Smooth muscle cell of the coronary artery (primary cell): ENCODE measurements around the gene TTC6. TPM values are rescaled to one million over a fixed set of nuclear protein-coding genes. Genes with fewer than 3 reads are reported as not detected.

ENCODE experiments used
- total RNA-seq: library from RNA; depleted of rRNA; stranded (reverse); fragments of >200 nt; gene quantifications from 2 replicates; pipeline ENCODE4 v1.2.3, GENCODE V29; 2014; ENCODE audit warnings: low replicate concordance

Gene TTC6, protein sequence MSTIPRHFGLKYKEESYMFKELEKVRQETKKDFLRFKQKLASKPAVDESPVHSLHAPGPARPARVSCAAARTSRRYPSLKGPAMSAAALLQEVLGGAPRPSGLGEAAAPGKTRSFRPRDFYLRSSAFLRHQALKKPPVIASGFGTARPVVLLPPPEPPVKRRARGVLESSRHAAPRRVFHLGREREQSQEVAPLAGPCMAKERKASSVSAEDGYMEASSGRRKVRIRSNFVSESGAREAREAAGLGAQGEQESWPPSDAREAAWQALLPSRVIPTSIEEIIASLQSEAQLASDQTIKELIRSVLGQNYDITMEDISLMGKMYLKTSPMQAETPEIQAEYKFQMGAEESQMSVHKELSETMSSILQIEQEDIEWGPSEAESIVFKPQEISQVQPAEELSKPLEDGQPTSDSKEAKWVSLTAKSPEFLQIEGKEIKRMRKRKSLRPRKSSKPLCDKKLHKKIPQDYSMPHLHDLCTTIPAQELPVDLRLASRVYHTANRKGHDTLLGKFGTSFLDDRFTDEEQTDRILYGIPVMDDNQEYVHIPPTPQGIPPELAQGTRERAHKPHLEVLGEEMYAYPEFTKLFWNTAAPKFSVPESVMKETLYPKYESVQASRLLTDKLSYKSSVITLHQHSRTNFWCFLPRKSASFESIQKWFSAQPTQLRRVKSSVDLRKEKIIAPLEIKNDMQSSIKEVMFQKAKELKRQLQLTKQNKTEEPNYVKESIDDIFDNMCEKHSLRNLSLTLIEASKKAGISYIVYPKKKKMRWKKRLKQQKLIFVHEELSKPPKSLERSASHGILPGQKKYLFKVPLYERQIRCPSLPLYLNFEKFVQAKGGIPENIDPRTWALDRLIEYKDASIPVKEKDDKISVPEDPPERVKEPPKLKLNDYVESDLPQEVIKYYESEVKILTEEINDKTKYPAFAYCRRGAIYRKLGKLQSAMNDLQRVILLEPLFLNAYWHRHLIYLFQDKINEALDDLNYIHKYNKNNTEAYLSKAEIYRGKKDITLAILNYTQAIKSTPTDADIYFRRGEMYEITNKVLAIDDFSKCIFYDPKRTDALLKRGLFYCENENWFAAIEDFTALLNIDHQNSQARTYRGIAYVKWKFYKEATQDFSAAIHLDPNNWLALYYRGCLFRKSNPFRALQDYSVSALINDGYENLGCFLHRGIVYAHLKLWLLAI (N-terminal part only)
- total RNA-seq, result not detected in 2 replicates

DNA sequence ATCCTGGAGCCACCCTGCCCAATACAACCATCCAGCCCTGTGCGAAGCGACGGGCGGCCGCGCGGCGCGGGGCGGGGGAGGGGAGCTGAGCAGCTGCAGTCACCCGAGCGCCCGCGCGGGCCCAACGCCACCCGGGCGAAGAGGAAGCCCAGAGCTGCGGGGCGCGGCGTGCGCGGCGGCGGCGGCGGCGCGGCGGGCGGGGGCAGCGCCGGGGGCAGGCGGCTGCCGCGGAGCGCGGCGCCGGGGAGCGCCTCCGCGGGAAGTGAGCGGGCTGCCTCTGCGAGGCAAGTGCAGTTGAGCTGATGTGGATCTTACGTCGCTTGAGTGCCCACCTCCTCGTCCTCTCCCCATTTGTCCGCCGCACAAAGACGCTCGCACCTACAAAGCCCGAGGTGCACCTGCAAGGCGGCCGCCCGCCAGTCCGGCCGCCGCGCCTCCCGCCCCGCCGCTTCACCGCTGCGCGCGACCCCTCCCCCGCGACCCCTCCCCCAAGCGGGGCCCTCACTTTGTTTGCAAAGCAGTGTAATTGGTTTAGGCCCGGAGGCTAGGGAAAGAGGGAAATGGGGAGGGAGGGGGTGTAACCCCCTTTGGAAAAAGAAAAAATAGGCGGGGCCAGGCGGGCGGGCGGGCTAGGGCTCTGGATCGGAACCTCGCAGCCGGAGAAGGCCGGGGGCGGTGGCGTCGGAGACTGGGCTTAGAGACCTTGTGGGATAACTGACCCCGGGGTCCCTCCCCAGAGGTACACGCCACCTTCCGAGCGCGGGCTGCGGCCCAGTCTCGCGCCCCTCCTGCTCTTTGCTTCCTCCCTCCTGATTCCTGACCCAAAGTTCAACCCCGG lies at the start of gene TTC6, which contains the start of gene FOXA1:
TTC6 (plus strand) TSS at position 659 of the 838 bp plus-strand sequence. CDS start 26,436 bp downstream, outside the sequence.
FOXA1 (minus strand) TSS at position 279 of the 838 bp plus-strand sequence; CDS start at position 2, 277 bp downstream.

Other genes with a start within 250 kb of the TTC6 start
- gene FOXA1, start 380 bp upstream of the TTC6 start, total RNA-seq, result not detected in 2 replicates